H9 (cell line): ENCODE measurements around the gene DPYSL5. TPM values are rescaled to one million over a fixed set of nuclear protein-coding genes. Genes with fewer than 3 reads are reported as not detected.

Experiments
- DNase-seq: peaks from one replicate; pipeline ENCODE4 v3.0.0-alpha.2; 2017
- H2AFZ ChIP-seq: one replicate; pipeline ENCODE4 v1.6.1; 2013; ENCODE audit warnings: mild to moderate bottlenecking, low read length, control low read depth, moderate library complexity
- H2AK5ac ChIP-seq: 2 replicates; pipeline ENCODE4 v1.6.1; 2013; ENCODE audit warnings: low read length, control low read depth, mixed read lengths; ENCODE audit not compliant: insufficient read length
- H2BK120ac ChIP-seq: one replicate; pipeline ENCODE4 v1.6.1; 2013; ENCODE audit warnings: low read depth, mild to moderate bottlenecking, low read length, control low read depth, inconsistent platforms; ENCODE audit not compliant: poor library complexity, severe bottlenecking
- H2BK12ac ChIP-seq: 2 replicates; pipeline ENCODE4 v1.6.1; 2013; ENCODE audit warnings: low read length, control low read depth, mixed read lengths, low read depth; ENCODE audit not compliant: insufficient read length
- H2BK15ac ChIP-seq: 2 replicates; pipeline ENCODE4 v1.6.1; 2013; ENCODE audit warnings: low read depth, low read length, control low read depth
- H2BK20ac ChIP-seq: one replicate; pipeline ENCODE4 v1.6.1; 2013; ENCODE audit warnings: low read depth, mild to moderate bottlenecking, low read length, control low read depth, inconsistent platforms; ENCODE audit not compliant: poor library complexity, severe bottlenecking
- H2BK5ac ChIP-seq: 2 replicates; pipeline ENCODE4 v1.6.1; 2013; ENCODE audit warnings: low read length, control low read depth, mixed read lengths; ENCODE audit not compliant: insufficient read length
- H3K14ac ChIP-seq: 2 replicates; pipeline ENCODE4 v1.6.1; 2013; ENCODE audit warnings: low read length, control low read depth; ENCODE audit not compliant: insufficient read depth
- H3K18ac ChIP-seq: 2 replicates; pipeline ENCODE4 v1.6.1; 2013; ENCODE audit warnings: low read depth, mild to moderate bottlenecking, mixed read lengths, low read length, control low read depth; ENCODE audit not compliant: insufficient read length
- H3K23ac ChIP-seq: 2 replicates; pipeline ENCODE4 v1.6.1; 2013; ENCODE audit warnings: low read length, control low read depth, mixed read lengths, low read depth; ENCODE audit not compliant: insufficient read length
- H3K23me2 ChIP-seq: 2 replicates; pipeline ENCODE4 v1.6.1; 2013; ENCODE audit warnings: low read depth, mild to moderate bottlenecking, mixed read lengths, low read length, control low read depth; ENCODE audit not compliant: insufficient read length, poor library complexity, severe bottlenecking
- H3K27ac ChIP-seq: 2 replicates; pipeline ENCODE4 v1.5.1; 2013; ENCODE audit warnings: low read length, control low read depth, mixed read lengths, low read depth; ENCODE audit not compliant: insufficient read length
- H3K27me3 ChIP-seq: 2 replicates; pipeline ENCODE4 v1.6.1; 2013; ENCODE audit warnings: low read length, control low read depth, inconsistent platforms; ENCODE audit not compliant: insufficient read depth
- H3K4ac ChIP-seq: 2 replicates; pipeline ENCODE4 v1.6.1; 2013; ENCODE audit warnings: low read depth, mild to moderate bottlenecking, control low read depth, inconsistent platforms, low read length, moderate library complexity
- H3K4me1 ChIP-seq: 2 replicates; pipeline ENCODE4 v1.6.1; 2013; ENCODE audit warnings: low read length, control low read depth, inconsistent platforms; ENCODE audit not compliant: insufficient read depth
- H3K4me2 ChIP-seq: 2 replicates; pipeline ENCODE4 v1.6.1; 2013; ENCODE audit warnings: low read length, control low read depth, mixed read lengths; ENCODE audit not compliant: insufficient read length, insufficient read depth
- H3K56ac ChIP-seq: 2 replicates; pipeline ENCODE4 v1.6.1; 2013; ENCODE audit warnings: low read depth, mild to moderate bottlenecking, mixed read lengths, low read length, control low read depth; ENCODE audit not compliant: insufficient read length
- H3K79me1 ChIP-seq: 2 replicates; pipeline ENCODE4 v1.6.1; 2013; ENCODE audit warnings: low read depth, mild to moderate bottlenecking, moderate library complexity, low read length, control low read depth, inconsistent platforms; ENCODE audit not compliant: insufficient read depth, poor library complexity, severe bottlenecking
- H3K79me2 ChIP-seq: 2 replicates; pipeline ENCODE4 v1.6.1; 2013; ENCODE audit warnings: low read length, control low read depth, inconsistent platforms; ENCODE audit not compliant: insufficient read depth
- H3K9ac ChIP-seq: 2 replicates; pipeline ENCODE4 v1.6.1; 2013; ENCODE audit warnings: low read length, control low read depth, mixed read lengths; ENCODE audit not compliant: insufficient read length; ENCODE audit errors: extremely low read depth
- H3K9me3 ChIP-seq: one replicate; pipeline ENCODE4 v1.6.1; 2013; ENCODE audit warnings: low read depth, low read length, inconsistent platforms; ENCODE audit not compliant: control insufficient read depth
- H3T11ph ChIP-seq: one replicate; pipeline ENCODE4 v1.6.1; 2013; ENCODE audit warnings: mild to moderate bottlenecking, low read length, control low read depth, inconsistent platforms
- H4K20me1 ChIP-seq: one replicate; pipeline ENCODE4 v1.6.1; 2013; ENCODE audit not compliant: control insufficient read depth, insufficient read length, insufficient read depth
- H4K5ac ChIP-seq: 2 replicates; pipeline ENCODE4 v1.6.1; 2013; ENCODE audit warnings: low read depth, mild to moderate bottlenecking, mixed read lengths, low read length, control low read depth; ENCODE audit not compliant: insufficient read length
- H4K8ac ChIP-seq: replicated peaks from 2 replicates; pipeline ENCODE4 v1.6.1; 2013; ENCODE audit warnings: low read length, control low read depth, mixed read lengths, low read depth; ENCODE audit not compliant: insufficient read length
- H4K91ac ChIP-seq: 2 replicates; pipeline ENCODE4 v1.6.1; 2013; ENCODE audit warnings: low read depth, mild to moderate bottlenecking, moderate library complexity, mixed read lengths, low read length, control low read depth; ENCODE audit not compliant: insufficient read length
- H3K27ac Mint-ChIP-seq, 3 experiments: 2 replicates in 2 of 3; 3 replicates in 1 of 3; pipeline ENCODE4 v1.8.0; 2020 to 2021; ENCODE audit warnings: mixed read lengths in 3 of 3, mild to moderate bottlenecking in 1 of 3, moderate library complexity in 1 of 3
- H3K27me3 Mint-ChIP-seq: 2 replicates; pipeline ENCODE4 v1.8.0; 2021; ENCODE audit warnings: low read depth, mild to moderate bottlenecking, moderate library complexity, mixed read lengths
- H3K36me3 Mint-ChIP-seq, 3 experiments: 2 replicates in 2 of 3; 3 replicates in 1 of 3; pipeline ENCODE4 v1.8.0; 2020 to 2021; ENCODE audit warnings: low read depth in 3 of 3, mixed read lengths in 3 of 3; ENCODE audit not compliant: insufficient read depth in 1 of 3
- H3K4me1 Mint-ChIP-seq, 2 experiments: 2 replicates each; pipeline ENCODE4 v1.8.0; 2020; ENCODE audit warnings: mixed read lengths in 2 of 2
- H3K4me3 Mint-ChIP-seq, 2 experiments: 2 replicates in 1 of 2; 3 replicates in 1 of 2; pipeline ENCODE4 v1.8.0; 2020 to 2021; ENCODE audit warnings: mild to moderate bottlenecking in 2 of 2, mixed read lengths in 2 of 2, moderate library complexity in 1 of 2
- H3K9me3 Mint-ChIP-seq, 2 experiments: 2 replicates in 1 of 2; 3 replicates in 1 of 2; pipeline ENCODE4 v1.8.0; 2020; ENCODE audit warnings: mild to moderate bottlenecking in 2 of 2, mixed read lengths in 2 of 2, moderate library complexity in 1 of 2
- CTCF ChIP-seq: fragments of 200-600 bp; sonication (generic); conservative IDR thresholded peaks from 3 replicates; pipeline ENCODE4 v1.8.0; 2021; ENCODE audit warnings: antibody characterized with exemption, mild to moderate bottlenecking
- WGBS: extraction: QIAGEN DNeasy Blood & Tissue Kit; methylation state at CpG from one replicate; pipeline ENCODE4 v1.1.7; 2013; ENCODE audit warnings: missing lambda C conversion rate, low lambda C conversion rate, mixed read lengths; ENCODE audit not compliant: insufficient read length; ENCODE audit errors: extremely low coverage; 5-methylcytosine and 5-hydroxymethylcytosine counted together
- total RNA-seq: library from RNA; stranded (reverse); gene quantifications from 2 replicates; pipeline ENCODE4 v1.2.1, GENCODE V29; 2021

Gene DPYSL5
- total RNA-seq, 1 experiment from 2014 or later = 6.4 TPM

- Histone ChIP-seq H3K27me3 (no peaks in the 10 kb centered on the region), H2BK15ac (no peak overlapping the region), H3K27ac (no peak overlapping the region), H2AFZ (no peak overlapping the region), H3K9me3 (no peaks in the 10 kb centered on the region), H2BK12ac (no peak overlapping the region), H4K20me1 (no peaks in the 10 kb centered on the region), H3K23ac (no peak overlapping the region), H3K56ac (no peak overlapping the region), H4K8ac (no peak overlapping the region), H3K4me2 (no peak overlapping the region), H3K9ac (no peak overlapping the region), H3K79me2 (no peaks in the 10 kb centered on the region), H3K4ac (no peak overlapping the region), H2BK120ac (no peak overlapping the region), H4K5ac (no peak overlapping the region), H4K91ac (no peak overlapping the region), H3K79me1 (no peaks in the 10 kb centered on the region), H2BK20ac (no peak overlapping the region), H3K14ac (no peak overlapping the region; the same call in 1 of the 2 replicates), H3K18ac (no peak overlapping the region), H2AK5ac (no peak overlapping the region), H3K23me2 (peaks cover 3% of the 10 kb centered on the region), H3K4me1 (peaks cover 2% of the 10 kb centered on the region; the same call in 1 of the 2 replicates), H2BK5ac (no peak overlapping the region), H3T11ph (no peak overlapping the region)
- no CpG with 5 or more reads among the region's 5 CpGs for WGBS
- Mint-ChIP-seq H3K27me3 (peaks cover 3% of the 10 kb centered on the region), H3K4me3 (no peak overlapping the region), H3K4me1 (peaks cover 0 to 13% of the 10 kb centered on the region in 2 experiments), H3K9me3 (no peaks in the 10 kb centered on the region; a peak in 1 of 5 replicates), H3K27ac (no peak overlapping the region), H3K36me3 (peaks cover 0 to 5% (median 2%) of the 10 kb centered on the region in 3 experiments; a peak in 2 of 7 replicates)
- TF ChIP-seq CTCF = no peak
- DNase-seq = no peak
These were observed 67.4 kb downstream of the DPYSL5 start for GRCh38 chr2:26915316-26915715.
